NCI-H1092 (cell line): ENCODE results near the gene SLC46A1.

Experiments
- DNase-seq: peaks from one replicate; lab custom pipeline; 2025; lab: John Stamatoyannopoulos, UW

Gene SLC46A1

DNA sequence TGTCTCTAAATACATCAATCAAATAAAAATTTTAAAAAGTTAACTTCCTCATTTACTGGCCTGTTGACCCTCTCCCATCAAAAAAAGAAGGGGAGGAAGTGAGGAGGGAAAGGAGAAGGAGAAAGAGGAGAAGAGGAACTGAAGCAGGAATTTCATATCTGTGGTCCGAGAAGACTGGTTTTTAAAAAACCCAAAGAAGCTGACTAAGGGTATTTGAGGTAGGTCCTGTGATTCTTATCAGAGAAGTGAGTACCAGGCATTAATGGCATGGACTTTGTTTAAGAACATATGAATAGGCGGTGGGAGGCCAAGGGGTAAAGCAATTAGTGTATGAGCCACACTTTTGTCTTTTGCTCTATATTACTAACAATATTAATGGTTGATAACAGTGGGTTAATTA is 2.0 kb downstream of the SLC46A1 start:
- no peak for DNase-seq

DNA sequence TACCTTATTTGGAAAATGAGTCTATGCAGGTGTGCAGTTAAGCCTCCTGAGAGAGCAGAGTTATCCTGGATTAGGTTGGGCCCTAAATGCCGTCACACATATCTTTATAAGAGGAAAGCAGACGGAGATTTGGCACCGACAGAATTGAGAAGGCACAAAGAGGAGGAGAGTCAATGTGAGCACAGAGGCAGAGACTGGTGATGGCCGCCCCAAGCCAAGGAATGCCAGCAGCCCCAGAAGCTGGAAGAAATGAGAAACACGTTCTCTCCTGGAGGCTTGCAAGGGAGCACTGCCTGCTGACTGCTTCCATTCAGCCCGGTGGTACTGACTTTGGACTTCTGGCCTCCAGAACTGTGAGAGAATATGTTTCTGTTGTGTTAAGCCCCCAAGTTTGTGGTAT is 3.2 kb downstream of the SLC46A1 start:
- no peak for DNase-seq

DNA sequence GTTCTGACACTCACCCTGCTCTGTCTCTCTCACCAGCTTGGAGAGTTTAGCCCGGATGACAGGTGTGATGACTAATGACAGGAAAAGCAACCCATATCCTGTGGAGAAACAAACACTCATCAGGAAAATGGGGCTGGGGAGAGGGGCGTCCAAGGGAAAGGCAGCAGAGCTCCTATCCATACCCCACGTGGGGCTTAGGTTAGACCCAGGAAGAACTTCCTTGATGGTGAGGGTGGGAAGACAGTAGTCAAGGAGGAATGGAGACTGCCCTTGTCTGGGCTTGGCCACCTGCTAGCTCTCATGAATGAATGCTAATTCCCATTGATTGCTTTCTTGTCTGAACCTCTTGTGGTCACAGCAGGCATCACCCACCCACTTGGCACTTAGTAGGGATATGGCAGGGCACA is 3.8 kb downstream of the SLC46A1 start:
- no peak for DNase-seq

DNA sequence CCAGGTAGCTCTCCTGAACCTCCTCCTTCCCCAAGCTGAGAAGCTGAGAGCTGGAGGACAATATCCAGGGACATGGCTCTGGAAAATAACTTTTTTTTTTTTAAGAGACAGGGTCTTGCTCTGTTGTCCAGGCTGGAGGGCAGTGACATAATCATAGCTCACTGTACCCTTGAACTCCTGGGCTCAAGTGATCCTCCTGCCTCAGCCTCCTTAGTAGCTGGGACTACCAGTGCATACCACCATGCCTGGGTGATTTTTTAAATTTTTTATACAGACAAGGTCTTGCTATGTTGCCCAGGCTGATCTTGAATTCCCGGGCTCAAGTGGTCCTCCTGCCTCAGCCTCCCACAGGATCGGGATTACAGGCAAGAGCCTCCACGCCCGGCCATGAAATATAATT is 6.2 kb downstream of the SLC46A1 start:
- DNase-seq = no peak

DNA sequence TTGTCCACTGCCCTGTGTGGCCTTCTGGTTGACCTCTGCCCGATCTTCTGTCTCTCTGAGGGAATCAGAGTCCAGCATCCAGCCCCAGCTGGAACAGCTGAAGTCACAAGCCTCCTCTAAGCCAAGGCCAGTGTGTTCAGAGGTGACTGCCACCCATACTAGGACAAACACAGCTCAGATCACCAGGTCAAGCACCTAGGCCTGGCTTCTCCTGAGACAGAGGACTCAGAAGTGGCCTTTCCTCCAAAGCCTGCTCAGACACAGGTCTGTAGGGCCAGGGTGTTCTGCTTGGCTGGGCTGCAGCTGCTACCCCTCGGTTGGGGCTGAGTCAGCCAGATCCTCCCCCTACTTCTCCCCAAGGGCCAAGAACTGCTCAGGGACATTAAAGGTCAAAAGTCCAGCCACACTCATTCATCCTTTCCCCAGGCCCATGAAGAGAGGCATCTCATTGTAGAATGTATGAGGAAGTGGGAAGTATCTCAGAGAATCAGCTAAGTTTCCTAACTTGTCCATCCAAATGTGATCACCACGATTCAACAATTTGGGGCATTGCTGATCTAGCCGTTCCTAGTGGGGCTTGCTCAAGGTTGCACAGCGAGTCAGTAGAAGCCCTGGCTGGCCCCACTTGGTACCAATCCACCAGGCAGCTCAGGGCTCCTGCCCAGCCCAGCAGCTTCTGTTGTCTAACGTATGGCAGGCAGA is 7.6 kb downstream of the SLC46A1 start:
- DNase-seq = no peak

DNA sequence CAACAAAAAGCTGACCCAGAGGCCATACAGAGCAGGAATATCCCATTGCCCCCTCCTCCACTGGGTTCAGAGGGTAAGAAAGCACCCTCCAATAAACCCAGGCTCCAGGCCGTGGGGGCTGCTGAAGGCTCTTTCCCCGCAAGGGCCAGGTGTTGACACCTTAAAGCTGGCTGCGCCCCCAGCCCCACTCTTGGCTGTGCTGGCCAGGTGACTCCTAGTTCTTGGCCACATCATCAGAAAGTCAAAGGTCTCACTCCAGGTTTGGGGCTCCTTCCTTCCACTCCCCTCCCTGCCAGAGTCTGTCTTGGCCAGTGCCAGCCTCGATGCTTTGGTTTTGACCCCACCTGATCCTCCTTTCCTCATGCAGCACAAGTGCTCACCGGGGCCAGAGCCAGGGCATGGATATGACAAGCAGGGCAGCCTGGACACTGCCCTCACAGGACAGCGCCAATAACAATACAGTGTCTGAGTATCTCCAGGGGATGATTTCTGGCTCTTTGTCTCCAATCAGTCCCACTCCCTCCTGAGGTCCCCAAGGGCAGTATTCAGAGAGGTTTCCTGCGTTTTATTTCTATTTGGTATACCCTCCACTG is 8.2 kb downstream of the SLC46A1 start:
- DNase-seq = no peak

DNA sequence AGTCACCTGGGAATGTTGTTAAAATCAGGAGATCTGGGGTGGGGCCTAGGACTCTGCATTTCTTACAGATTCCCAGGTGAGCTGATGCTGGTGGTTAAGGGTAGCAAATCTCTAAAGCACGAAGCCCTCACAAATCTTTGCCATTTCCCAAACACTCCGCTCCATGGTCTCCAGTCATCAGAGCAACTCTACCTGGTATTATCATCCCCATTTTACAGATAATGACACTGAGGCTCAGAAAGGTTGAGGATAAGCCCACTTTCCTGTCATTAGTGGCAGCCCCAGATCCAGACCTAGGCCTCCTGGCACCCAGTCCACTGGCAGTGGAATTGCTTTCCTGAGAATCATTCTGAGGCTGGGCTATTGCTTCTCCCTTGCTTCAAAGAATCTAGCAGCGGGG is 8.7 kb downstream of the SLC46A1 start:
- DNase-seq = no peak

DNA sequence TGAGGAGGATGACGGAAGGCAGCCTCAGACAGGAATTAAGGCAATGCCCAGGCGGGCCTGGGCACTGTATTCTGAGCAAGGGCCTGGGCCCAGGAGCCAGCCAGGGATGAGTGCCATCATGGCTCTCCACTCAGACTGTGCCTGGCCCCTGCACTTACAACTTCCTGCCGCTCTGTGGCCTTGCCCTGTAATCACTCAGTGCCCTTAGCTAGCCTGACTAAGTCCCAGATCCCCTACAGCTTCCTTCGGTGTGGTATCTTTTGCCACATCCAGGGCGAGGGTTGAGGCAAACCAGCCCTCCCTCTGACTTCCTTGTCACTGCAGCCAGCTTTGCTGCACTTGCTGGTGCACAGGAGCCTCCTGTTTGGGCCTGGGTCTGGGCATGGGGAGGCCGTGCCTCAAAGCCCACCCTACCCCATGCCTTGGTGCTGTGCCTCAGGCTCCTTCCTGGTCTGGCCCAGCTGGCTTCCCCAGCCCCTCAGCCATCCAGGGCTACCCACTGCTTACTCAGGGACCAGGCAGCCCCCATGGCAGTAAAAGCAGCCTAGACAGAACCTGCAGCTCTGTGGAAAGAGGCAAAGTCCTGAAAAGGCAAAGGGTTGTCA is 9.3 kb downstream of the SLC46A1 start:
- no peak for DNase-seq

DNA sequence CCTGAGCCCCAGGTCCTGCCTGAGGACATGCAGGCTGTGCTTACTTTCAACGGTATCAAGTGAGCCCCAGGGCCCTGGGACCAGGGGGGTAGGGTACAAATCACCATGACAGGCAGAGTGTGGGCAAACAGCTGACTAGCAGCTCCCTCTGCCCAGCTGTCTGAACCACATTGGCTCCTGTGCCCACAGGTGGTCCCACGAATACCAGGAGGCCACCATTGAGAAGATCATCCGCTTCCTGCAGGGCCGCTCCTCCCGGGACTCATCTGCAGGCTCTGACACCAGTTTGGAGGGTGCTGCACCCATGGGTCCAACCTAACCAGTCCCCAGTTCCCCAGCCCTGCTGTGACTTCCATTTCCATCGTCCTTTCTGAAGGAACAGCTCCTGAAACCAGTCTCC is 10.0 kb downstream of the SLC46A1 start:
- DNase-seq = no peak

DNA sequence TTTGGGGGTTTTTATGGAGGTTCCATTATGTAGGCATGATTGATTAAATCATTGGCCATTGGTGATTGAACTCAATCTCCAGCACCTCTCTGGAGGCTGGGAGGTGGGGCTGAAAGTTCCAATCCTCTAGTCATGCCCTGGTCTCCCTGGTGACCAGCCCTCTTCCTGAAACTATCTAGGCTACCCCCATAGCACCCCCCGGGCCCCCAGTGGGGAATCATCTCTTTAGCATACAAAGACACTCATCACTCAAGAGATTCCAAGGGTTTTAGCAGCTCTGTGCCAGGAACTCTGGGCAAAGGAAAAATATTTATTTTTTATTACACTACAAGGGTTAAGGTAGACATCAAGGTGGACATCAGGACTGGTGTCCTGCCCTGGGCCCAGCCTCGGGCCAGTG is 10.6 kb downstream of the SLC46A1 start:
- no peak for DNase-seq

DNA sequence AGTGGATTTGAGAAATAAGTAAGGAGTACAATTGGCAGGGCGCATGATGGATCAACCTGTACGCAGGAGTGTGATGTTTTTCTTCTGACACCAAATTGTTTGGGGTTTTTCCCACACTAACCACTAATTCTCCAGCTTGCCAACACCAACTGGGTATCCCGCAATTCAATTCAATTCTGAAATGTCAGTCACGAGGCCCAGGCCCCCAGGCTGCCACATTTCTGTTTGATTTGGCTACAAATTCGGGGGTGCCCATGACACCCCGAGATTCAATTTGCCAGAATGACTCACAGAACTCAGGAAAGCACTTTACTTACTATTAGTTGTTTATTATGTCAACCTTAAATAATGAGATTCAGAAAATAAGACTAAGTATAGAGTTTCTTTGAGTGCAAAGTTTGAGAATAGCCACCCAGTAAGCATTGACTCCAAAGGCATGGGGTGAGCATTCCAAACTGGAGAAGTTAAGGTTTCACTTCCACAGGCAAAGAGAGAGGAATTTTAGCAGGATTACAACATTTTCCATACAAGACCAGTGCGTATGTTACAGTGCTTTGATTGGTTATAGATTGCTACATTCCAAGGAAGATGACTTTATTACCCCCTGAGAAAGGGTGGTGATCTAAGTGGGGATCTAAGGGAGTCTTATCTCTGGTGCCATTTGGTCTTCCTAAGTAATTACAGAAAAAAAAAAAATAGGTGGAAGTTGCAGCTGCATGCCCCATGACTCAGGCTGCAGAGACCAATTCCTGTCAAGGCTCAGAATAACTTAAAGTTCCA is 11.5 kb downstream of the SLC46A1 start:
- no peak for DNase-seq

DNA sequence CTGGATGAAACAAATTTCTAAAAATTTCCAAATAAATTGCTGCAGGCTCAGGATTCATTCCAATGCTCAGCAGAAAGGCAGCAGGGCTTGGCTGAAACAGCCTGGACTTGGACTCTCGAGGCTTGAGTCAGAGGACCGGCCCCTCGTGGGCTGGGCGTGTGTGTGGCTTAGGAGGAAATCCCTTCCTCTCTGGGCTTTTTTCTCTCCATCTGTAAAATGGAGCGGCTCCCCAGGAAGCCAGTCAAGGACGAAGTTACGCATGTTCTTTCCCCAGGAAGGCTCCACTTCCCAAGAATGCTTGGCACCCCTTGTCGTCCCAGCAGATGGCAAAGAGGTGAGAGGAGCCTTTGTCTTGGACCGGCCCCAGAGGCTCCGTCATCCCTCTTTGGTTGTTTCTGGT is 13.5 kb downstream of the SLC46A1 start:
- DNase-seq = no peak

DNA sequence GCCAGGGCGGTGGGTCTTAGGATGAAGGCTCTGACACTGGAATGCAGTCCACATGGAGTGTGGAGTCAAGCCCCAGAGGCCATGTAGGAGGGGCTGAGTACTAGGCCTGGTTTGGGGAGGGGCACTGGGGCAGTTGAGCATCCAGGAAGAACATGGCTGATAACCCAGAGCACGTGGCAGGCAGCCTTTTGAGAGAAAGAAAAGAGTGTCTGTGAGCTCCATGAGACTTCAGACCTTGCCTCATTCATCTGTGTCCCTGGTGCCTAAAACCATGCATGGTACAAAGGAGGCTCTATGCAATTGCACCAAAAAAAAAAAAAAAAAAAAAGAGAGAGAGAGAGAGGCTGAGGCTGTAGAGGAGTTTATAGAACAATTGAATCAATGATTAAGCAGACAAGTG is 14.6 kb downstream of the SLC46A1 start:
- DNase-seq = no peak

DNA sequence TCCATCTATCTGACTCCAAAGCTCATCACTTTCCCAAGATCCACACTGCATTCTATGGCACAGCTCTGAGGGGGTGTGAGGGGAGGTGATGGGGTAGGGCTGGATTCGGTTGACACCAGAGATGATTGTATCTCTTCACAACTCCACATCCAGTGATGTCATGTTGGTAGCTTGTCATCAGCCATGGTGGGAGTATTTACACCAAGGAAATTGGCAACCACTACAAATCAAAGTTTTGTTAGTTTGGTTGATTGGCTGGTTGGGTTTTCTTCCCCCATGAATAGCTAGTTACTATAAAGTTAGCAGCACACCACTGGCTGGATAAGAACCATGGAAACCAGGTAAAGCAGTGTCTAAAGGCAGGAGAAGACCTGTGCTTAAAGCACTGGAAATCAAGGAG is 15.0 kb downstream of the SLC46A1 start:
- no peak for DNase-seq

DNA sequence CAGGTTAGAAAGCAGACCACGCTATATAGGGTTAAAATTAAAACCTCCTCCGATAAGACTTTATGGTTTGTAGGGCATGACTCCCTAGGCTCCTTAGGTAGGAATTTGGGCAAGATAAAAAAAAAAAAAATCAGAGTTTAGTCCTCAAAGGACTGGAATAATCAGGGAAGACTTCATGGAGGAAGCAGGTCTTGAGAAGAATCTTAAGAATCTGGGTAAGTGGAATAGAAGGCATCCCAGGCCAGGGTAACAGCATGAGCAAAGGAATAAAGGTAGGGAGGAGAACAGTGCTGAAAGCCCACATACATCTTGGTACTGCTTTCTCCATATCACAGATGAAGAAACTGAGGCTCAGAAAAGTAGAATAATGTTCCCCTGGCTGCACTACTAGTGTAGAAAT is 15.4 kb downstream of the SLC46A1 start:
- no peak for DNase-seq

DNA sequence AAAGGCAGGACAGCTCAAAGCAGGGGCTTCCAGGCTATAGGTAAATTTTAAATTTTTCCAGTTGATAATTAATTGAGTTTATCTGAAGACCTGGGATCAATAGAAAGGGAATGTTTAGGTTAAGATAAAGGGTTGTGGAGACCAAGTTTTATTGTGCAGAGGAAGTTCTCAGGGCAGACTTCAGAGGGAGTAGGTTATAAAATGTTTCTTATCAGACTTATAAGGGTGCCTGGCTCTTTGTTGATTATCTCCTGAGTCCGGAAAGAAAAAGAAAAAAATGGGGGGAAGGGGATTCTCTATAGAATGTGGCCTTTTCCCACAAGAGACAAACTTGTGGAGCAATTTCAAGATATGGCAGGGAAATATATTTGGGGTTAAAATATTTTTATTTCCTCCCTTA is 15.9 kb downstream of the SLC46A1 start:
- no peak for DNase-seq

DNA sequence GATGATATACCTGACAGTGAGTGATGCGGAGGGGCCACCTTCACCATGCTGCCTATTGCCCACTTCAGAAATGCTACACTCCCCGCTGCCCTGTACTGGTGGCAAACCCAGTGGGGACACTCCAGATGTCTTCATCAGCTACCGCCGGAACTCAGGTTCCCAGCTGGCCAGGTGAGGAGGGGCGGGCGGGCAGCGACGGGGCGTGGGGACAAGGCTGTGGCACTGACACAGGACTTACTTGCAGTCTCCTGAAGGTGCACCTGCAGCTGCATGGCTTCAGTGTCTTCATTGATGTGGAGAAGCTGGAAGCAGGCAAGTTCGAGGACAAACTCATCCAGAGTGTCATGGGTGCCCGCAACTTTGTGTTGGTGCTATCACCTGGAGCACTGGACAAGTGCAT is 17.9 kb downstream of the SLC46A1 start:
- no peak for DNase-seq

DNA sequence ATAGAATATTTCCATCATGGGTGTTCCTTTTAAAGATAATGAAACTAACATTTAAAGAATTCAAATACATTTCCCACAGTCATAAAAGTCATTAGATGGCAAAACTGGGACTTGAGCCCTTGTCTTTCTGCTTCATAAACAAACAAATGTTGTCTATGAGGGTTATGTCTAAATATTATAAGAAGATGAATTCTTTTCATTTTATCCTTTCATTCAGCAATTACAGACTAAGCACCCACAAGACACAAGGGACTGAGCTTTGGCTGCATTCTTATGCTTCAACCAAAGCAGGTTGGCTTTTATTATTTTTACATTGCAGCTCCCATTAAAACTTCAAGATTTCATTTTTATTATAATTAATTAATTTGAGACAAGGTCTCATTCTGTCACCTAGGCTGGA is 19.6 kb downstream of the SLC46A1 start:
- no peak for DNase-seq

DNA sequence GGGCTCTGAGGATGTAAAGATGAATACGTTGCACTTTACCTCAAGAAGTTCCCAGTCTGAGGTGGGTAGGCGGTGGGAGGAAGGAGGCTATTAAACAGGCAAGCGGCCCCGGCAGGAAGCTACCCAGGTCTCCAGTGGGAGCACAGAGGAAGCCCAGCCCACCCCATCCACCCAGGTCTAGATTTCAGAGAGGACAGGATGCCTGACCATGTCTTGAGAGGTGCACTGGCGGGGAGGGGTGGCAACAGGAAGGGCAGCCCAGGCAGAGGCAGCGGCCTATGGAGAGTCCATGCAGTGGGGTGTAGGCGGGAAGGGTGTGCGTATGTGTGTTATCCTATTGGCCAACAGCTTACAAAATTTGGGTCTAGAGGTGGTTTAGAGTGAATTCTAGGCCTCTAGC is 20.6 kb downstream of the SLC46A1 start:
- DNase-seq = no peak

DNA sequence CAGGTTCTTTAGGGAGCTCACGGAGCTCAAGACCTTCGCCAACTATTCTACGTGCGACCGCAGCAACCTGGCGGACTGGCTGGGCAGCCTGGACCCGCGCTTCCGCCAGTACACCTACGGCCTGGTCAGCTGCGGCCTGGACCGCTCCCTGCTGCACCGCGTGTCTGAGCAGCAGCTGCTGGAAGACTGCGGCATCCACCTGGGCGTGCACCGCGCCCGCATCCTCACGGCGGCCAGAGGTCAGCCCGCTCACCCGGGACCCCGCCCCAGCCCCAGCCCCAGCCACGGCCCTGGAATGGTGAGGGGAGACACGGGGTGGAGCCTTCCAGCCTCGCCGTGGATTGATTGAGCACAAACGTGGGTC is 21.0 kb downstream of the SLC46A1 start:
- DNase-seq = no peak

DNA sequence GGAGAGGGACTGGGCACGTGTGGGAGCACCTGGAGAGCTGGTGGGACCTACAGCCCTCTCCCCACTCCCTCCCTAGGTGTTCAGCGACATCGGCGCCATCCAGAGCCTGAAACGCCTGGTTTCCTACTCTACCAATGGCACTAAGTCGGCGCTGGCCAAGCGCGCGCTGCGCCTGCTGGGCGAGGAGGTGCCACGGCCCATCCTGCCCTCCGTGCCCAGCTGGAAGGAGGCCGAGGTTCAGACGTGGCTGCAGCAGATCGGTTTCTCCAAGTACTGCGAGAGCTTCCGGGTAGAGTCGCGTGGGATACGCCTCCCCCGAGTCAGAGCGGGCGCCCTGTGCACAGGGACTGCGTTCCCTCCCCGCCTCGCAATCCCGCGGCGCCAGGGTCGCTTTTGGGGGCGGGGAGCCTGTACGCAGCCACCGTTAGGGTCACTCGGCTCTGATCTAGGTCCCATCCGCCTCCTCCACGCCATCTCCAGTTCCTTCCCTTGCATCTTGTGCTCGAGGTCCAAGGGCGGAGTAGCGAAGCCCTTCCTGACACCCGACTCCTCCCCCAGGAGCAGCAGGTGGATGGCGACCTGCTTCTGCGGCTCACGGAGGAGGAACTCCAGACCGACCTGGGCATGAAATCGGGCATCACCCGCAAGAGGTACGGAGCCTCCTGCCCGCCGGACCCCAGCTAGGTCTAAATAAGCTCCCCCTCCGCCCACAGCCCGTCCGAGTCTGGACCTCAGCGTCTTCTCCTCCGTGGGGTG is 21.6 kb downstream of the SLC46A1 start:
- DNase-seq = no peak

DNA sequence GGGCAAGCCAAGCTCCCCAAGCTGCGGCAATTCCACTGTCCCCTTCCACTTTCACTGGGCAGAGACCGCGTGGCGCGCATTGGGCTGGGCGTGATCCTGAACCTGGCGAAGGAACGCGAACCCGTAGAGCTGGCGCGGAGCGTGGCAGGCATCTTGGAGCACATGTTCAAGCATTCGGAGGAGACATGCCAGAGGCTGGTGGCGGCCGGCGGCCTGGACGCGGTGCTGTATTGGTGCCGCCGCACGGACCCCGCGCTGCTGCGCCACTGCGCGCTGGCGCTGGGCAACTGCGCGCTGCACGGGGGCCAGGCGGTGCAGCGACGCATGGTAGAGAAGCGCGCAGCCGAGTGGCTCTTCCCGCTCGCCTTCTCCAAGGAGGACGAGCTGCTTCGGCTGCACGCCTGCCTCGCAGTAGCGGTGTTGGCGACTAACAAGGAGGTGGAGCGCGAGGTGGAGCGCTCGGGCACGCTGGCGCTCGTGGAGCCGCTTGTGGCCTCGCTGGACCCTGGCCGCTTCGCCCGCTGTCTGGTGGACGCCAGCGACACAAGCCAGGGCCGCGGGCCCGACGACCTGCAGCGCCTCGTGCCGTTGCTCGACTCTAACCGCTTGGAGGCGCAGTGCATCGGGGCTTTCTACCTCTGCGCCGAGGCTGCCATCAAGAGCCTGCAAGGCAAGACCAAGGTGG is 24.7 kb downstream of the SLC46A1 start:
- DNase-seq = no peak
